ENCODE results near the gene VPS41.

The VPS41 gene

DNA sequence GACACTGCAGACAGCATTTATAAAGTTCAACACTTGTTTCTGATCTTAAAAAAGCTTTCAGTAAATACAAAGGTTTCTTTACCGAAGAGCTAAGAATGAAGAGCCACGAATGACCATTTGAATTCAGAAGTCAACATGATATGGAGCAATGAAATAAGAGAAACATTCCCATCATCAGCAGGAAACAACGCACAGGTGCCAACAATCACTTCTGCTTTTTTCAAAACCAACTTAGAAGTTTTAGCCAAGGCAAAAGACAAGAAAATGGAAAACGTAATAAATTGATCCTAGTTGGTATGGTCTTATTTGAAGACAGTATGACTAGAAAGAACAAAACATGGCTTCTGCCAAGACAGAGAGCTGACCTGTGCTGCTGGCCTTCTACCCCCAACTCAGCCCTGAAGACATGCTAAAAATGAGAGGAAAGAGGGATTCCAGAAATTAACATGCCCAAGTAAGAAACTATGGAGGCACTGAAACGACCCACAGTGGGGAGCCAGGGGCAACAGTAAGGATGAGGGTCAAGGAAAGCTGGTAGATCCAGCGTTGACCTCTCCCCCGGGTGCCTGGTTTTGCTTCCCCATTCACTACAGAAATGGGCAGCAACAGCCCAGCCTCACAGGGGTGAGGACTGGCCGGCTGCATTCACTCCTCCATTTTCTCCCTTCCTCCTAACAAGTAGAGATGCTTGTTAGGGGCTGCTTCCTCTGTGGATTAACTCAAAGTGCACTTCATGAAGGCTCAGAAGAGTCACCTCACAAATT, 30.1 kb downstream of the VPS41 start:
- H3K27ac ChIP-seq, result no peak overlapping the region
- TF ChIP-seq, protein P1, sequence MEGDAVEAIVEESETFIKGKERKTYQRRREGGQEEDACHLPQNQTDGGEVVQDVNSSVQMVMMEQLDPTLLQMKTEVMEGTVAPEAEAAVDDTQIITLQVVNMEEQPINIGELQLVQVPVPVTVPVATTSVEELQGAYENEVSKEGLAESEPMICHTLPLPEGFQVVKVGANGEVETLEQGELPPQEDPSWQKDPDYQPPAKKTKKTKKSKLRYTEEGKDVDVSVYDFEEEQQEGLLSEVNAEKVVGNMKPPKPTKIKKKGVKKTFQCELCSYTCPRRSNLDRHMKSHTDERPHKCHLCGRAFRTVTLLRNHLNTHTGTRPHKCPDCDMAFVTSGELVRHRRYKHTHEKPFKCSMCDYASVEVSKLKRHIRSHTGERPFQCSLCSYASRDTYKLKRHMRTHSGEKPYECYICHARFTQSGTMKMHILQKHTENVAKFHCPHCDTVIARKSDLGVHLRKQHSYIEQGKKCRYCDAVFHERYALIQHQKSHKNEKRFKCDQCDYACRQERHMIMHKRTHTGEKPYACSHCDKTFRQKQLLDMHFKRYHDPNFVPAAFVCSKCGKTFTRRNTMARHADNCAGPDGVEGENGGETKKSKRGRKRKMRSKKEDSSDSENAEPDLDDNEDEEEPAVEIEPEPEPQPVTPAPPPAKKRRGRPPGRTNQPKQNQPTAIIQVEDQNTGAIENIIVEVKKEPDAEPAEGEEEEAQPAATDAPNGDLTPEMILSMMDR (conservative IDR thresholded peaks at IDR 0.05), result no peak

DNA sequence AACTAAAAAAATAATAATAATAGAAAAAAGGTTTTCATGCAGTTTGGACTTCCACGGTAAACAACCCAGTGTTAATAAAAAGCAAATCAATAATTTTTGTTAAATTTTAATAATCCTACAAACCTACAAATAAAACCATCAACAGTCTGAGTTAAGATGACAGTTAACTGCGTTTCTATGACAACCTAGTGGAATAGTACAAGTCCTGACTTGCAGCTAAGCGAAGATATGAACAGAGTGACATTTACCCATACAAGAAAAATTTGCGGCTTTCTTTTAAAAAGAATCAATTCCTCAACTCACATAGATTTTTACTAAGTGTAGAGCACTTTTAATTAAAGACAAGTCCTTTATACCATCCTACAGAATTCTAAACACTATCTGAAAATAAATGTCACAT, 35.6 kb downstream of the VPS41 start:
- H3K27ac ChIP-seq, result no peak overlapping the region
- TF ChIP-seq, protein P1 (conservative IDR thresholded peaks at IDR 0.05), result no peak

DNA sequence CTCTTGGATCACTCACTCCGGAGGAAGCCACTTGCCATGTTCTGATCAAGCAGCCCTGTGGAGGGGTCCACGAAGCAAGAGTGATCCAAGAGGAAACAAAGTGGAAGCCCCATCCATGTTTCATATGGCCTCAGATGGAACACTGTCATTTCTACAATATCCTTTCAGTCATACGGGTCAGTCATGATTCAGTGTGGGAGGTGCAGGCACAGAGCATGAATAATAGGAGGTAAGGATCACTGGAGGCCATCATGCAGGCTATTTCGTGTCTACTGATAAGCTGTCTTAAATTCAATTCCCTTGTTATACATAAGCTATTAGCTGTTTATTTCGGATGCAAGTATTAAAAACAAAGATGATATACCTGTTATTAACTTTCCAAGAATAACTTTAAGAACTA, 36.8 kb downstream of the VPS41 start:
- no peak overlapping the region for H3K27ac ChIP-seq
- TF ChIP-seq, protein P1 (conservative IDR thresholded peaks at IDR 0.05), result no peak

DNA sequence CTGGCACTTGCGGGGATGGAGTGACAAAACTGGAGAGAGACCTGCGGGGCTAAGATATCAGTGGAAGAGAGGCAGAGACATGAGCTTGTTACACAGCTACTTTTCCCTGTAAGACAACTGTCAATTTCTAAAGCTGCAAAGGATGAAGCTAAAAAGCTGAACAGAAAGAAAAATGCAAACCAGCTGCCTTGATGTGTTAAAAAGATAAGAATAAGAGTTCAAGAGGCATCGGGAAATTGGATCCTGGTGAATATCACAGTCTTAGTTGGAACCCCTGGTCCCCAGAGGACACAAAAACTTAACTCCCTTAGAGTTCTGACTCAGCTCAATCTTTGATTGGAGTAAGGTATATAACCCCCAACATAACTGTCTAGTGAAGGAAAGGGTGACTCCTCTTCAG, 38.8 kb downstream of the VPS41 start:
- no peak overlapping the region for H3K27ac ChIP-seq
- TF ChIP-seq, protein P1 (conservative IDR thresholded peaks at IDR 0.05), result no peak

DNA sequence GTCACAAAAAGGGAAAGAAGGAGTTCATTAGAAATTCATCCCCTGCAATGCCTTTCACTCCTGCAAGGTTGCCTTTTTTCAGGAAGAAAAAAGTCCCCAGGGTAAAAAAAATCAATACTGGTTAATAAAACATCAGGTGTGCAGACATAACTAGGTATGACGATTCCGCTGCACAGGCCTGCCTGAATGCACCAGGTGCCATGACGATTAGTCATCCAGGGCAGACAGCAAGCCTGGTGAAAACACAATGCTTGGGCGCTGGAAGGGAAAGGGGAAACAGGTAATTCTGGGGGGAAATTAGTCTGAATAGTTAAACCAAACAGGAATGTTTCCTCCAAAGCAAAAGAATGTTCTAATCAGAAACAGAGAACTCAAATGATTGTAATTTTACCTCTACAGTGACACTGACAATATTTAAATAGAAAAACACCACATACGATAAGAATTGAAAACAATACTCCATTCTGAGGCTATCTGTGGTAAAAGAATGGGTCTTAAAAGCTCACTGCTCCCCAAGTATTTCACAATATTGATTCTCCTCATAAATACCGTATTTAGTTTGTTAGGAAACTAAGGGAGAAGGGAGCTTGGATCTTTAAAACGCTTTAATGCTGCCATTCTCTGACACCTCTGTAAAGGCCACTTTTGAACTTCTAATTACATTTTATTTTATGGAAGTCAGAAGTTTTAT, 45.2 kb downstream of the VPS41 start:
- peak overlapping the region; percentile 55 for H3K27ac ChIP-seq
- TF ChIP-seq, protein P1 (conservative IDR thresholded peaks at IDR 0.05), result no peak

DNA sequence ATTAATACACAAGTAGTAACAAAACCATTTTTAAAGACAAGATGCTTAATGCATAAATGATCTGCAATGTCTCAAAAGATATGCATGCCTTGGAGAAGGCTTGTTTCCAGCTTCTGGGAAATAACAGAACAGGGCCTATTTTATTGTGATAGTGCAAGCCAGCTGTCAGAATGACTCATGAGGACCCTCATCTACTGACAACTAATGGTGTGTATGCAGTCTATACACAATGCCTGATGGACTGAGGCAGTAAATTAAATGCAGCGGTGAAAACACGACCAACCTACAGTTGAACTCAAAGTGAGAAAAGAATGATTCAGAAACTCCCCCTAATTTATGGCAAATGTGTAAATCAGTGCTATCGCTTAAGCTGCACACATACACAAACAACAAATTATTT, 46.3 kb downstream of the VPS41 start:
- TF ChIP-seq, protein P1 (conservative IDR thresholded peaks at IDR 0.05), result no peak
- peak overlapping the region; percentile 55; the same call in 1 of the 2 replicates for H3K27ac ChIP-seq

DNA sequence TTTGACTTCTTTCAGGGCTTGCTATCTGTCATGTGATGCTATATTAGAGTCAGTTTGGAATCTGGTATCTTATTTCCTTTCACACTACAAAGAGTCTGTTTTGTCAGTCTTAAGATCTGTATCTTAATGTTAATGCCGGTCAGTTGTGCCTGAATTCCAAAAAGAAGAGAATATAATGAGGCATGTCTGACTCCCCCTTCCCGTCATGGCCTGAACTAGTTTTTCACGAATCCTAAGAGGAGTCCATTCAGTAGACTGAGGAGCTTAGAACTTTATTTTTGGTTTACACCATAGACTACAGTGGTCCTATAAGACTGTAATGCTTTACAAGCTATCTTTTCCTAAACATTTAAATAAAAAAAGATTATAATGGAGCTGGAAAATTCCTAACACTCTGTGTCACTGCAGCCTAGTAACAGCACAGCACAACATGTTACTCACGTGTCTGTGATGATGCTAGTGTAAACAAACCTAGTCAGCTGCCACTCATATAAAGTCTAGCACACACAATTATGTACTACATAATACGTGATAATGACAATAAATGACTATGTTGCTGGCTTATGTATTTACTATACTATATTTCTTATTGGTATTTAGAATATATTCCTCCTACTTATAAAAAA, 50.6 kb downstream of the VPS41 start:
- peak overlapping the region; percentile 64 for H3K27ac ChIP-seq
- TF ChIP-seq, protein P1 (conservative IDR thresholded peaks at IDR 0.05), result no peak
